Natural killer cell treated with Interleukin-12 subunit alpha and Interleukin-12 subunit beta and Interleukin-15 and Interleukin-18, amount 100 ng/mL, for 72 hours (primary cell): Measurements from ENCODE around the gene ERBB2. TPM values are rescaled to one million over a fixed set of nuclear protein-coding genes. Genes with fewer than 3 reads are reported as not detected.
A peak's percentile ranks its signal among the peaks of the same experiment; 100 is the strongest.
"Not testable (repeated sequence)": the region's sequence is repeated elsewhere in the genome, so short reads cannot be mapped to it uniquely, and the experiment has no call there.

ENCODE experiments used
- ATAC-seq, 2 donors: fragments of 150-1000 bp; cut with Tn5 transposase in 1 of 2; sonication (Bioruptor Pico), chemical (Tn5 transposase) in 1 of 2; 2 replicates each; pipeline ENCODE4 v1.10.0; 2021
- DNase-seq: peaks from one replicate; pipeline ENCODE4 v3.0.0; 2022; ENCODE audit warnings: low spot score
- H3K27ac Mint-ChIP-seq, 2 donors: 1 replicate in 1 of 2; 2 replicates in 1 of 2; pipeline ENCODE4 v1.8.0; 2022; ENCODE audit warnings: mixed read lengths in 2 of 2, mild to moderate bottlenecking in 1 of 2, moderate library complexity in 1 of 2
- H3K27me3 Mint-ChIP-seq, 2 donors: 1 replicate in 1 of 2; 2 replicates in 1 of 2; pipeline ENCODE4 v1.8.0; 2022; ENCODE audit warnings: mixed read lengths in 2 of 2
- H3K36me3 Mint-ChIP-seq: one replicate; pipeline ENCODE4 v1.8.0; 2022; ENCODE audit warnings: mixed read lengths
- H3K4me1 Mint-ChIP-seq, 2 donors: 1 replicate in 1 of 2; 2 replicates in 1 of 2; pipeline ENCODE4 v1.8.0; 2022; ENCODE audit warnings: low read depth in 2 of 2, mixed read lengths in 2 of 2, mild to moderate bottlenecking in 1 of 2
- H3K4me3 Mint-ChIP-seq: one replicate; pipeline ENCODE4 v1.8.0; 2022; ENCODE audit warnings: mixed read lengths
- H3K9me3 Mint-ChIP-seq: 2 replicates; pipeline ENCODE4 v1.8.0; 2022; ENCODE audit warnings: mixed read lengths
- total RNA-seq, 2 donors: library from RNA; stranded (reverse); gene quantifications; one replicate each; pipeline ENCODE4 v1.2.3, GENCODE V29; 2022

ERBB2 gene
- total RNA-seq, 2 donors from 2014 or later: 3.8 to 9.5 TPM

GRCh38 chr17:39761861-39762496 lies 62.1 kb downstream of the ERBB2 start:
- Mint-ChIP-seq H3K27ac (peak overlapping the region; percentile 97 to 98), H3K27me3 (no peaks in the 10 kb centered on the region), H3K4me1 (peaks cover 70 to 74% of the 10 kb centered on the region in 2 donors), H3K36me3 (peaks cover 27% of the 10 kb centered on the region), H3K4me3 (peak overlapping the region; percentile 30), H3K9me3 (no peaks in the 10 kb centered on the region)
- DNase-seq (no peak), ATAC-seq (no peak)

GRCh38 chr17:39763051-39763820 lies 63.4 kb downstream of the ERBB2 start:
- H3K27me3 Mint-ChIP-seq: no peaks in the 10 kb centered on the region
- H3K4me1 Mint-ChIP-seq: peaks cover 68 to 74% of the 10 kb centered on the region in 2 donors
- no peaks in the 10 kb centered on the region for H3K9me3 Mint-ChIP-seq
- H3K27ac Mint-ChIP-seq: peak overlapping the region; percentile 97 to 98
- ATAC-seq: no peak
- peaks cover 39% of the 10 kb centered on the region for H3K36me3 Mint-ChIP-seq
- H3K4me3 Mint-ChIP-seq: peak overlapping the region; percentile 13
- DNase-seq: no peak

- not testable (repeated sequence) for ATAC-seq, H3K4me3 Mint-ChIP-seq
These were observed 64.3 kb downstream of the ERBB2 start for GRCh38 chr17:39764171-39764570.

GRCh38 chr17:39765175-39765574 lies 65.3 kb downstream of the ERBB2 start:
- Mint-ChIP-seq H3K27me3 (no peaks in the 10 kb centered on the region), H3K9me3 (no peaks in the 10 kb centered on the region), H3K4me3 (peak overlapping the region; percentile 87), H3K36me3 (peaks cover 46% of the 10 kb centered on the region), H3K27ac (peak overlapping the region; percentile 92 to 95), H3K4me1 (peaks cover 68 to 75% of the 10 kb centered on the region in 2 donors)
- DNase-seq: no peak
- no peak for ATAC-seq

More at GRCh38 chr17:39764171-39764570, 64.3 kb downstream of the ERBB2 start:
- Mint-ChIP-seq H3K27ac (peak overlapping the region; percentile 95 to 97), H3K4me1 (peaks cover 66 to 73% of the 10 kb centered on the region in 2 donors), H3K36me3 (peaks cover 45% of the 10 kb centered on the region)
- not testable (repeated sequence) for DNase-seq, H3K9me3 Mint-ChIP-seq, H3K27me3 Mint-ChIP-seq

GRCh38 chr17:39765766-39766165 lies 65.9 kb downstream of the ERBB2 start:
- peaks cover 71 to 80% of the 10 kb centered on the region in 2 donors for H3K4me1 Mint-ChIP-seq
- H3K36me3 Mint-ChIP-seq: peaks cover 46% of the 10 kb centered on the region
- no peak for ATAC-seq
- H3K9me3 Mint-ChIP-seq: no peaks in the 10 kb centered on the region
- peak overlapping the region; percentile 92 to 95 for H3K27ac Mint-ChIP-seq
- H3K27me3 Mint-ChIP-seq: no peaks in the 10 kb centered on the region
- peak overlapping the region; percentile 87 for H3K4me3 Mint-ChIP-seq
- no peak for DNase-seq

- H3K4me3 Mint-ChIP-seq: peak overlapping the region; percentile 87
These were observed 67.3 kb downstream of the ERBB2 start for GRCh38 chr17:39767147-39767546.

GRCh38 chr17:39769974-39770587 lies 70.2 kb downstream of the ERBB2 start:
- H3K9me3 Mint-ChIP-seq: no peaks in the 10 kb centered on the region
- peak; percentile 77 to 80 for ATAC-seq
- H3K27ac Mint-ChIP-seq: peak overlapping the region; percentile 92 to 95
- no peaks in the 10 kb centered on the region for H3K27me3 Mint-ChIP-seq
- no peak for DNase-seq
- H3K36me3 Mint-ChIP-seq: peaks cover 55% of the 10 kb centered on the region
- H3K4me3 Mint-ChIP-seq: peak overlapping the region; percentile 86
- peaks cover 89 to 98% of the 10 kb centered on the region in 2 donors for H3K4me1 Mint-ChIP-seq

More at GRCh38 chr17:39767147-39767546, 67.3 kb downstream of the ERBB2 start:
- Mint-ChIP-seq H3K36me3 (peaks cover 57% of the 10 kb centered on the region), H3K4me1 (peaks cover 76 to 86% of the 10 kb centered on the region in 2 donors), H3K27me3 (no peaks in the 10 kb centered on the region), H3K9me3 (no peaks in the 10 kb centered on the region), H3K27ac (peak overlapping the region; percentile 92 to 95)
- ATAC-seq (peak; percentile 65 to 72), DNase-seq (no peak)

- ATAC-seq (no peak), DNase-seq (no peak)
- H3K27ac Mint-ChIP-seq: peak overlapping the region; percentile 92 to 95
- H3K4me3 Mint-ChIP-seq: peak overlapping the region; percentile 86
- H3K27me3 Mint-ChIP-seq: no peaks in the 10 kb centered on the region
- H3K9me3 Mint-ChIP-seq: no peaks in the 10 kb centered on the region
- H3K4me1 Mint-ChIP-seq: peaks cover 80 to 94% of the 10 kb centered on the region in 2 donors
- H3K36me3 Mint-ChIP-seq: peaks cover 35% of the 10 kb centered on the region
These were observed 72.6 kb downstream of the ERBB2 start for GRCh38 chr17:39772415-39772814.

GRCh38 chr17:39772987-39773934 lies 73.4 kb downstream of the ERBB2 start:
- DNase-seq (no peak), ATAC-seq (no peak)
- Mint-ChIP-seq H3K9me3 (no peaks in the 10 kb centered on the region), H3K27ac (peak overlapping the region; percentile 92 to 95), H3K4me1 (peaks cover 82 to 94% of the 10 kb centered on the region in 2 donors), H3K27me3 (no peaks in the 10 kb centered on the region), H3K4me3 (peak overlapping the region; percentile 86), H3K36me3 (peaks cover 26% of the 10 kb centered on the region)

GRCh38 chr17:39774047-39774446 lies 74.2 kb downstream of the ERBB2 start:
- peak overlapping the region; percentile 92 to 95 for H3K27ac Mint-ChIP-seq
- no peaks in the 10 kb centered on the region for H3K9me3 Mint-ChIP-seq
- peaks cover 77 to 89% of the 10 kb centered on the region in 2 donors for H3K4me1 Mint-ChIP-seq
- no peaks in the 10 kb centered on the region for H3K27me3 Mint-ChIP-seq
- peak; percentile 22 to 37 for ATAC-seq
- H3K4me3 Mint-ChIP-seq: peak overlapping the region; percentile 86
- H3K36me3 Mint-ChIP-seq: peaks cover 22% of the 10 kb centered on the region
- DNase-seq: no peak

GRCh38 chr17:39775031-39775430 lies 75.2 kb downstream of the ERBB2 start:
- peak; percentile 45 to 46 for ATAC-seq
- no peaks in the 10 kb centered on the region for H3K9me3 Mint-ChIP-seq
- DNase-seq: no peak
- H3K4me1 Mint-ChIP-seq: peaks cover 71 to 79% of the 10 kb centered on the region in 2 donors
- no peaks in the 10 kb centered on the region for H3K27me3 Mint-ChIP-seq
- peak overlapping the region; percentile 90 for H3K4me3 Mint-ChIP-seq
- H3K36me3 Mint-ChIP-seq: peaks cover 20% of the 10 kb centered on the region
- H3K27ac Mint-ChIP-seq: peak overlapping the region; percentile 92 to 95

- Mint-ChIP-seq H3K36me3 (peaks cover 18% of the 10 kb centered on the region), H3K4me3 (peak overlapping the region; percentile 90), H3K27ac (peak overlapping the region; percentile 92 to 95), H3K4me1 (peaks cover 68 to 76% of the 10 kb centered on the region in 2 donors), H3K27me3 (no peaks in the 10 kb centered on the region), H3K9me3 (no peaks in the 10 kb centered on the region)
- no peak for ATAC-seq
- DNase-seq: no peak
These were observed 76.4 kb downstream of the ERBB2 start for GRCh38 chr17:39776252-39776651.
